Measurements from ENCODE around the gene DRG2.

Gene DRG2

GRCh38 chr17:18087610-18088491, at the start of gene DRG2:
Gene DRG2, plus strand, starts transcription at chr17:18087948. Its CDS starts 76 bp downstream, at chr17:18088024.
- DNase-seq: peak; percentile 89

- DNase-seq: peak; percentile 66
These were observed 49.4 kb upstream of the DRG2 start for GRCh38 chr17:18038149-18038850.

- DNase-seq: peak; percentile 98
These were observed 48.8 kb upstream of the DRG2 start, which contains the start of the genes ATPAF2 and GID4 for GRCh38 chr17:18038861-18039534. Gene ATPAF2, minus strand, starts transcription at chr17:18039168. Its CDS starts 155 bp downstream, at chr17:18039013. Gene GID4, plus strand, starts transcription at chr17:18039408. Its CDS starts 57 bp downstream, at chr17:18039465.

- peak; percentile 38 for DNase-seq
These were observed 48.0 kb upstream of the DRG2 start for GRCh38 chr17:18039535-18040260.

- peak; percentile 37 for DNase-seq
These were observed 47.4 kb upstream of the DRG2 start for GRCh38 chr17:18040261-18040858.

GRCh38 chr17:18041776-18042175, 46.0 kb upstream of the DRG2 start:
- DNase-seq: peak; percentile 7

GRCh38 chr17:18042983-18043382, 44.8 kb upstream of the DRG2 start:
- DNase-seq: peak; percentile 71

- DNase-seq: peak; percentile 52
These were observed 44.3 kb upstream of the DRG2 start for GRCh38 chr17:18043491-18043890.

GRCh38 chr17:18044609-18045008, 43.1 kb upstream of the DRG2 start:
- peak; percentile 1 for DNase-seq

GRCh38 chr17:18045691-18046350, 41.9 kb upstream of the DRG2 start:
- peak; percentile 7 for DNase-seq

- DNase-seq: no peak
These were observed 32.2 kb upstream of the DRG2 start for GRCh38 chr17:18055597-18055996.

- no peak for DNase-seq
These were observed 31.5 kb upstream of the DRG2 start for GRCh38 chr17:18056214-18056613.

GRCh38 chr17:18059283-18059682, 28.5 kb upstream of the DRG2 start:
- DNase-seq: no peak

GRCh38 chr17:18064053-18064452, 23.7 kb upstream of the DRG2 start:
- no peak for DNase-seq

- no peak for DNase-seq
These were observed 22.2 kb upstream of the DRG2 start for GRCh38 chr17:18065546-18065945.

GRCh38 chr17:18066866-18067265, 20.9 kb upstream of the DRG2 start:
- no peak for DNase-seq

GRCh38 chr17:18069101-18069500, 18.6 kb upstream of the DRG2 start:
- peak; percentile 2 for DNase-seq

- DNase-seq: peak; percentile 7
These were observed 16.8 kb upstream of the DRG2 start for GRCh38 chr17:18070861-18071340.

GRCh38 chr17:18071751-18072150, 16.0 kb upstream of the DRG2 start:
- DNase-seq: peak; percentile 4

GRCh38 chr17:18074566-18075272, 13.0 kb upstream of the DRG2 start:
- DNase-seq: no peak

GRCh38 chr17:18076936-18077335, 10.8 kb upstream of the DRG2 start:
- DNase-seq: no peak

All from OCI-M1 (cell line).